ENCODE results near the gene UPK1B.

UPK1B gene

DNA sequence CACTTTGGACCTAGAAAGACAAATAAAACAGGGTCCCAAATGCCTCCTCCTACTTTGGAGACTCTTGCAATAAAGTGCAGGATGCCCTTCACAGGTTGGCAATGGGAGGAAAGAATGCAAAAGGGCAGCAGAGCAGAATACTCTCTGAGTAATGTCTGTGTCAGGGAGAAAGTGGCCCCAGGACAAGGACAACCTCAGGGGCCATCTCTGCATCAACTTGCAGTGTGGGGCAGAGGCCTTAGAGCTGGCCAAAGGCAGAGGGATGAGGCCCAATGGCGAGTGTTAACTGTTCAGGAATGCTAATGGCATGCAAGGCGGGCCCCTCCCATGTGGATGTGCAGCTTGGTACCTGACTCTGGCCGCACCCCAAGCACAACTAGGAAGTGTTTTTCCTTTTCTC is 8.4 kb downstream of the UPK1B start:
- Histone ChIP-seq H3K36me3 (ENCODE audit: control insufficient read depth, insufficient read depth, low read length) (no peaks in the 10 kb centered on the region), H3K9me3 (ENCODE audit: control insufficient read depth, low read length) (no peaks in the 10 kb centered on the region), H3K4me3 (ENCODE audit: low read length) (no peak overlapping the region), H3K27me3 (ENCODE audit: control insufficient read depth, insufficient read depth, low read length) (no peaks in the 10 kb centered on the region), H3K9ac (ENCODE audit: low read length) (no peak overlapping the region), H3K4me1 (ENCODE audit: control insufficient read depth, insufficient read depth, low read length) (peaks cover 70% of the 10 kb centered on the region)

DNA sequence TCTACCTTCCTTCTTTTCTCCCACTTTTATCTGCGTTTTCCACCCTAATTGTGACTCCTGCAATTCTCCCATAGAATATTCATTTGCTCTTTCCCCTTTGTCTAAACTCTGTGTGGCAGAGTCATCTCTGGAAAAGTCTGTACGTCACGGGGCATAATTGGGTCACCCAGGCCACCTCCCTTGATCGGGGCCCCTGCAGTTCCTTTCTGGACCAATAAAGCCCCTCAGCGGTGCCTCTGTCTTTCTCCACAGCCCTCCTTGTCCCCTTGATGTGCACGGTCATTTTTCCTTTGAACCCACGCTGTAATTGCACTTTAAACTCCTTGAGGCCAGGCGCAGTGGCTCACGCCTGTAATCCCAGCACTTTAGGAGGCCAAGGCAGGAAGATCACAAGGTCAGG is 10.7 kb downstream of the UPK1B start:
- peaks cover 50% of the 10 kb centered on the region for H3K4me1 ChIP-seq (ENCODE audit: control insufficient read depth, insufficient read depth, low read length)
- H3K9ac ChIP-seq (ENCODE audit: low read length): no peak overlapping the region
- no peak overlapping the region for H3K4me3 ChIP-seq (ENCODE audit: low read length)
- H3K9me3 ChIP-seq (ENCODE audit: control insufficient read depth, low read length): no peaks in the 10 kb centered on the region
- no peaks in the 10 kb centered on the region for H3K27me3 ChIP-seq (ENCODE audit: control insufficient read depth, insufficient read depth, low read length)
- no peaks in the 10 kb centered on the region for H3K36me3 ChIP-seq (ENCODE audit: control insufficient read depth, insufficient read depth, low read length)

DNA sequence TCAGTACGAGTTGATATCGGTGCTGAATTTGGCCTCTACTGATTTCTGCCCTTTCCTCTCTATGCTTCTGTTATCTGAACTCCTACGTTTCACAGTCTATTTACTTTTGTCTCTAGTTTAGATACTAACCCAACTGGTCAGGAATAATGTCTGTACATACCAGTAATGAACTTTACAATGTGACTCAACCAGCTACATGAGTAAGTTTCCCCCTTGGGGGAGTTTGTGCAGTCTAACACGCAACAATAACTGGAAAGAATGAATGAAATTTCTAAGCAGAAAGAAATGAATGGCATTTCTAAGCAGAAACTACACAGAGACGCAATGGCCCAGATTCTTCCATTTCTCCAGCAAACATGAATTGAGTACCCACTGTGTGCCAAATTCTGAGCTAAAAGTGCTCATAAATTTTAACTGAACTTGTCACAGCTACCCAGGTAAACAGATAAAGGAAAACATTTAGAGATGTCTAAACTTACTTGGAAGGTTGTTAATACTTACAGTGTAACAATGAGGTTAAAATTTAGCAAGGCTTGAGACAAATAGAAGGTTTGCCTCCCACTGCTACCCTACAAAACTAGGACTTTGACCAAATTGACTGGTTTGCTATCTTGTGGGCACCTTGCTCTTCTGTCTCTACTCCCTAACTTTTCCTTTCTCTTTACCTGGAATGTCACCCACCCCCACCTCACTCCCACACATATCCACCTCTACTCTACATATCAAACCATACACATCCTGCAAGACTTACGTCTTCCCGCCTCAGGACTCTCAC is 11.6 kb downstream of the UPK1B start:
- Histone ChIP-seq H3K9ac (ENCODE audit: low read length) (no peak overlapping the region), H3K9me3 (ENCODE audit: control insufficient read depth, low read length) (no peaks in the 10 kb centered on the region), H3K36me3 (ENCODE audit: control insufficient read depth, insufficient read depth, low read length) (no peaks in the 10 kb centered on the region), H3K27me3 (ENCODE audit: control insufficient read depth, insufficient read depth, low read length) (no peaks in the 10 kb centered on the region), H3K4me1 (ENCODE audit: control insufficient read depth, insufficient read depth, low read length) (peaks cover 49% of the 10 kb centered on the region), H3K4me3 (ENCODE audit: low read length) (no peak overlapping the region)

DNA sequence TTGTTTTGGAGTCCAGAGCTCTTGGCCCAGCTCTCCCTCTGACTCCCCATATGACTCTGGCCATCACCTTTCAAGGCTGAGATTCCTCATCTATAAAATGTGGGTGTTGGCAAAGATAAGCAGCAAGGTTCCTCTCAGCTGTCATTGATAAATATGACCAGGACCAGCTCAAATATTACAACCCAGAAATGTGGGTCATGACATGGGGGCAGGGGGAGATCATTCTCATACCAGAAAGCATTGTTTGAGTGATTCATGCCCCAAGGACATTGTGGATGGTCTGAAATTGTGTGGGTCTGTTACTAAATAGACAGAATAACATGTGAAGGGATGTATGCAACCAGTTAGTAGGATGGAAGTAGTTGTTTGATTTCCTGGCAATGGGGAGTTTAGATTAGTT is 13.9 kb downstream of the UPK1B start:
- Histone ChIP-seq H3K4me3 (ENCODE audit: low read length) (no peak overlapping the region), H3K9ac (ENCODE audit: low read length) (no peak overlapping the region), H3K27me3 (ENCODE audit: control insufficient read depth, insufficient read depth, low read length) (no peaks in the 10 kb centered on the region), H3K4me1 (ENCODE audit: control insufficient read depth, insufficient read depth, low read length) (peaks cover 29% of the 10 kb centered on the region), H3K36me3 (ENCODE audit: control insufficient read depth, insufficient read depth, low read length) (no peaks in the 10 kb centered on the region), H3K9me3 (ENCODE audit: control insufficient read depth, low read length) (no peaks in the 10 kb centered on the region)

DNA sequence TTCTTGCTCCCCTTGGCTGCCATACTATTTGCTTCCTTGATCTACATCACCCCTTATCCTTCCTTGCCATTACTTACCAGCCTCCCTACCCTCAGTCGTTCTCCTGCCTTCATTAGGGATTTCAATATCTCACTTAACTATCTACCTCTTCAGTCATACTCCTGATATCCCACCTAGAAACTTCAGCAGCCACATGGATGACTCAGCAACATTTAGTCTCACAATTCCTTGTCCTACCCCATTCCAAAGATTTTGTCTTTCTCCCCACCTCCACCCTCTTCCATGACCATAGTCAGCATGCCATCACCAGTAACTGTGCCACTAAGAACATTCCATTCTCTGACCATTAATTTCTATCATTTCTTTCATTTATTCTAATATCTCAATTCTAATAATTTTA is 18.4 kb downstream of the UPK1B start:
- Histone ChIP-seq H3K4me1 (ENCODE audit: control insufficient read depth, insufficient read depth, low read length) (peaks cover 6% of the 10 kb centered on the region), H3K9me3 (ENCODE audit: control insufficient read depth, low read length) (no peaks in the 10 kb centered on the region), H3K27me3 (ENCODE audit: control insufficient read depth, insufficient read depth, low read length) (no peaks in the 10 kb centered on the region), H3K9ac (ENCODE audit: low read length) (no peak overlapping the region), H3K36me3 (ENCODE audit: control insufficient read depth, insufficient read depth, low read length) (no peaks in the 10 kb centered on the region), H3K4me3 (ENCODE audit: low read length) (no peak overlapping the region)

DNA sequence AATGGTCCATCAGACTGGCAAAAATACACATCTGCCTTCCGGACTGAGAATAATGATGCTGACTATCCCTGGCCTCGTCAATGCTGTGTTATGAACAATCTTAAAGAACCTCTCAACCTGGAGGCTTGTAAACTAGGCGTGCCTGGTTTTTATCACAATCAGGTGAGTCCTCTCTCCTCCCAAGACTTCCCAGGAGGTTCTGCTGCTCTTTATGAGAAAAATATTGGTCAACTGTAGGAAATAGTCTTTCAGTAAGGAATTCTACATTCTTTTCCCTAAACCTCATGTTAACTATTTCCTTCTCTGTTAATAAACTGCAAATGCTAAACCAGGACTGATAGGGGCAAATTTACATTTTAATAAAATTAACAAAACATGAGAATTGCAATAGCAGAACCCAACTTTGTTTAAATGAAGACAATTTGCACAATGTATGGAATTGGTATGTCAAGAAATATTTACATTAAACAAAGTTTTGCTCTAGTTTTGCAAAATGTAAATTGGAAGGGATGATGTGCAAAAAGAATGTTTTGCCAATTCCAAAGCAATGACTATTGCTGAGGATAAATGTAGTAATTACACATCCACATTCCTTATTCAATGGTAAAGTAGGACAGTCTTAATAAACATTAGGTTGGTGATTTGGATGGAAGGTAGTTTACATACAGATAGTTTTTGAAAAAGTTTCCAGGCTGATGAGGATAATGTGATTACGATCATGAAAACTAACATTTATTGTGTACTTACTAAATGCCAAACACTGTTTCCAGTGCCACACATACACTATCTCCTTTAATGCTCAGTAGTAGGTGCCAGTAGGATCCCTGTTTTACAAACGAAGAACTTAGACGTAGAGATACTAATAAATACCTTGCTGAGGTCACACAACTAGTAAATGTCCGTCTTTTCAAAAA is 21.1 kb downstream of the UPK1B start:
- H3K27me3 ChIP-seq (ENCODE audit: control insufficient read depth, insufficient read depth, low read length): no peaks in the 10 kb centered on the region
- no peaks in the 10 kb centered on the region for H3K36me3 ChIP-seq (ENCODE audit: control insufficient read depth, insufficient read depth, low read length)
- H3K9ac ChIP-seq (ENCODE audit: low read length): no peak overlapping the region
- H3K4me1 ChIP-seq (ENCODE audit: control insufficient read depth, insufficient read depth, low read length): peaks cover 6% of the 10 kb centered on the region
- no peaks in the 10 kb centered on the region for H3K9me3 ChIP-seq (ENCODE audit: control insufficient read depth, low read length)
- H3K4me3 ChIP-seq (ENCODE audit: low read length): no peak overlapping the region

DNA sequence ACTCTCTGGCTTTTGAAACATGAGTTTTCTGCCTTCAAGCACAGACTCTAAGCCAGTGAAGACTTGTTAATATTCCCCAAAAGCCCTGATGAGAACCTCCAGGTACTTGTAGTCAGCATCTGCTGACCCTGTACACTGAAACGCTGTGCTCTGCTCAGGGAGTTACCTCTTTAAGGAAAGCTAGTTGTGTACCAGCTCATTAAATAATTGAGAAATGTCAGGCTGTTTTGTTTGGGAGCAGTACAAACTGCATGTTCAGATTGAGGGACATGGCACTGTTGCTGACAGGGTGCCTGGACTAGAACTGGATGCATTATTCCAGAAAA is 21.7 kb downstream of the UPK1B start:
- no peaks in the 10 kb centered on the region for H3K9me3 ChIP-seq (ENCODE audit: control insufficient read depth, low read length)
- H3K36me3 ChIP-seq (ENCODE audit: control insufficient read depth, insufficient read depth, low read length): no peaks in the 10 kb centered on the region
- no peak overlapping the region for H3K4me3 ChIP-seq (ENCODE audit: low read length)
- H3K4me1 ChIP-seq (ENCODE audit: control insufficient read depth, insufficient read depth, low read length): peaks cover 6% of the 10 kb centered on the region
- H3K9ac ChIP-seq (ENCODE audit: low read length): no peak overlapping the region
- no peaks in the 10 kb centered on the region for H3K27me3 ChIP-seq (ENCODE audit: control insufficient read depth, insufficient read depth, low read length)

DNA sequence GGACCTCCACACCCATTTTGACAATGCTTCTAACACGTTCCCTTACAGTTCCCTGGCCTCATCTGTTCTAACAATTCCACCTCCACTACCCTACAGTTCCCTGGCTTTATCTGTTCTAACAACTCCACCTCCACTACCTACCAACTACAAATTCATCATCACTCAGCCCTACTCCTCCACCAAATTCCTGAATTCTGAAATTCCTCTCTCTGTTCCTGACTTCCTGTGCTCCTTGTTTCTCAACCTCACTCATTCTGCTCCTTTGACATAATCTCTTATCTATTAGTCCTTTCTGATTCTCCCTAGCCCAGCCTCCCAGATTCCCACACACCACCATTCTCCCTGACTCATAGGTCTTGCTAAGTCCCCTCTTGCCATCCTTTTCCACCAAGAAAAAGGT is 22.5 kb downstream of the UPK1B start:
- Histone ChIP-seq H3K4me1 (ENCODE audit: control insufficient read depth, insufficient read depth, low read length) (peaks cover 6% of the 10 kb centered on the region), H3K27me3 (ENCODE audit: control insufficient read depth, insufficient read depth, low read length) (no peaks in the 10 kb centered on the region), H3K36me3 (ENCODE audit: control insufficient read depth, insufficient read depth, low read length) (no peaks in the 10 kb centered on the region), H3K9ac (ENCODE audit: low read length) (no peak overlapping the region), H3K4me3 (ENCODE audit: low read length) (no peak overlapping the region), H3K9me3 (ENCODE audit: control insufficient read depth, low read length) (no peaks in the 10 kb centered on the region)

DNA sequence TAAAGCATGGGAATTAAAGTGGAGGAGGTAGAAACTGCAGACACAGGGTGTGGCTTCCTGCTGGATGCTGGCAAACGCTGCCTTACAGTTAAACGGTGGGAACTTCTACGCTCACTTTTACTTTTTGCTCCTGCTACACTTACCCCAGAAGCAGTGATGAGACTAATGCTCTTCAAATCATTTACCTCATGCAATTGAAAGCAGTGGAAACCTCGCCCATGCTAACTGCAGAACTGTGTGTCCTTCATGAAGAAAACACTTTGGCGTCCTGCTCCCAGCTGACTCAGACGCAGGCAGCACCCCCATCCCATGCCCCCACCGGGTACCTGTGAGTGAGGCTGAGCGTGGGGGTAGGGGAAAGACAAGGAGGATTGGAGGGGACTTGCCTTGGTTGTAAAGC is 31.8 kb downstream of the UPK1B start:
- H3K27me3 ChIP-seq (ENCODE audit: control insufficient read depth, insufficient read depth, low read length): no peaks in the 10 kb centered on the region
- H3K4me3 ChIP-seq (ENCODE audit: low read length): no peak overlapping the region
- H3K36me3 ChIP-seq (ENCODE audit: control insufficient read depth, insufficient read depth, low read length): no peaks in the 10 kb centered on the region
- no peak overlapping the region for H3K9ac ChIP-seq (ENCODE audit: low read length)
- no peaks in the 10 kb centered on the region for H3K9me3 ChIP-seq (ENCODE audit: control insufficient read depth, low read length)
- H3K4me1 ChIP-seq (ENCODE audit: control insufficient read depth, insufficient read depth, low read length): peaks cover 55% of the 10 kb centered on the region

DNA sequence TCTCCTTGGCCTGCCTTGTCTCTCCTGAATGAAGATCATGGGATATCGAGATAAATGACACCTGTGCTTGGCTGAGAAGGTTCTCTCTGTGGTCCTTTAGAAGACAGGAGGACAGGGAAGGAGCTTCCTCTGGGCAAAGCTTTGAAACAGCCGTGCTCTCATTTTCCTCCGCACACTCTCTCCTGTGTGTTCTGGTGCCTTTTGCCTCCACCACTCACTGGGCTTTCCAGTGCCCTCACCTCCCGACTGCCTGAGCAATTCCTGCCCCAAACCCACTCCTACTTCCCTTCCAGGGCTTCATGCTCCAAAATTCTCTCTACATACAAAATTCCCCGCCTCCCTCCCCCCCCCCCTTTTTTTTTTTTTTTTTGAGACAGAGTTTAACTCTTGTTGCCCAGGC is 32.3 kb downstream of the UPK1B start:
- Histone ChIP-seq H3K27me3 (ENCODE audit: control insufficient read depth, insufficient read depth, low read length) (no peaks in the 10 kb centered on the region), H3K36me3 (ENCODE audit: control insufficient read depth, insufficient read depth, low read length) (no peaks in the 10 kb centered on the region), H3K9ac (ENCODE audit: low read length) (no peak overlapping the region), H3K9me3 (ENCODE audit: control insufficient read depth, low read length) (no peaks in the 10 kb centered on the region), H3K4me3 (ENCODE audit: low read length) (no peak overlapping the region), H3K4me1 (ENCODE audit: control insufficient read depth, insufficient read depth, low read length) (peaks cover 60% of the 10 kb centered on the region)

DNA sequence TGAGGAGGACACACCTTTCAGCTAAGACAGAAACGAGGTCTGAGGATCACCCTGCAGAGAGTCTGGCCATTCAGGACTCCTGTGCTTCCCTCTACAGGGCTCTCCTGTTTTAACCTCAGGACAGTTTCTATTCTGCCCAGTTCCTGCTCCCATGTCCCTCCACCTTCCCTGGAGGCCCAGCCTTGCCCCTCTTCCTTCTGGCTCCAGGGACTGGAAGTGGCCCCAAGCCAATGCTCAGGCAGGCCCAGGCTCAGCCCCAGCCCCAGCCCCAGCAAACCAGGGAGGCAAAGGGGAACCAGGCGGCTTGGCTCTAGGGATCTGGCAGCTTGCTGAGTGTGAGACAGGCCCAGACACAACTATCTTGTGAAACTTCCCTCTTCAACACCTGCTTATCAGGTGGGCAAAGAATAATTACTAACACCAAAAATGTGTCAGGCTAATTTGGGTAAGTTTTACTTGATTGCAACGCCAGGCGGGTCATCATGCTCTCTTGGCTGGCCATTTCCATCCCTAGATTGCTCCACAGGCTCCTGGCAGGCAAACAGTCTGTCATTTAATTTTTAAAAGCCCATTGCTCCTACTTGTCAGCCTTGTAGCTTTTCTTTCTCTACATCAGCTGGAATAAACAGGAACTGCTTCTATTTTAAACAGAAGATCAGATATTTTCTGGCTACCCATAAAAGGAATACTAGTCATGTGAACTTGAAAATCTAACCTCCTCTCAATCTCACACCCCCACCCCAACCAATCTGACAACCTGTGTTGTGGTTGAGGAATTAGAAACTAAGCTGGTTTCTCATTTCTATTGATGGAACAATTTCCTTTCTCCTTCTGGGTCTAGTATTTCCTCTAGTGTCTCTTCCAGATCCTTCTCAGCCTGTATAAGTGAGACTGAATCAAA is 33.5 kb downstream of the UPK1B start:
- Histone ChIP-seq H3K4me1 (ENCODE audit: control insufficient read depth, insufficient read depth, low read length) (peaks cover 71% of the 10 kb centered on the region), H3K9ac (ENCODE audit: low read length) (peak overlapping the region; percentile 18), H3K27me3 (ENCODE audit: control insufficient read depth, insufficient read depth, low read length) (no peaks in the 10 kb centered on the region), H3K9me3 (ENCODE audit: control insufficient read depth, low read length) (no peaks in the 10 kb centered on the region), H3K36me3 (ENCODE audit: control insufficient read depth, insufficient read depth, low read length) (no peaks in the 10 kb centered on the region), H3K4me3 (ENCODE audit: low read length) (no peak overlapping the region)

DNA sequence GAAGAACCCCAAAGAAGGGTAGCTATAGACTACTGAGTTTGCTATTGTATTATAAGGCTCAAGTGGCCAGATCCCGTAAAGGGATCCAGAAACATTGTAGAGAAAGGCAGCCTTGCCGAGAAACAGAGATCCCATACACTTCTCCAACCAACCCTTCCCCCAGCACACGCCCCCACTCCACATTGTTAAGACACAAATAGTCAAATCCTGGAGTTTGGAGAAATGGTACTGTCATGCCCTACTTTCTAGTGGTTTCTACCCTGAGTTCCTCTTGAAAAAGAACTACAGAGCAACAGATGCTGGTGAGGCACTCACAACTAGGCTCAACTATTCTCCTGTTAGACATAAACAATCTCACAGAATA is 34.1 kb downstream of the UPK1B start:
- no peaks in the 10 kb centered on the region for H3K9me3 ChIP-seq (ENCODE audit: control insufficient read depth, low read length)
- H3K36me3 ChIP-seq (ENCODE audit: control insufficient read depth, insufficient read depth, low read length): no peaks in the 10 kb centered on the region
- no peak overlapping the region for H3K9ac ChIP-seq (ENCODE audit: low read length)
- H3K4me1 ChIP-seq (ENCODE audit: control insufficient read depth, insufficient read depth, low read length): peaks cover 78% of the 10 kb centered on the region
- no peaks in the 10 kb centered on the region for H3K27me3 ChIP-seq (ENCODE audit: control insufficient read depth, insufficient read depth, low read length)
- H3K4me3 ChIP-seq (ENCODE audit: low read length): no peak overlapping the region

All from mucosa of stomach (tissue), 1 donor.